ENCODE data around the gene KCNH8. TPM values are rescaled to one million over a fixed set of nuclear protein-coding genes. Genes with fewer than 3 reads are reported as not detected.

Gene KCNH8
- total RNA-seq, 1 donor from 2014 or later = 2.3 TPM

DNA sequence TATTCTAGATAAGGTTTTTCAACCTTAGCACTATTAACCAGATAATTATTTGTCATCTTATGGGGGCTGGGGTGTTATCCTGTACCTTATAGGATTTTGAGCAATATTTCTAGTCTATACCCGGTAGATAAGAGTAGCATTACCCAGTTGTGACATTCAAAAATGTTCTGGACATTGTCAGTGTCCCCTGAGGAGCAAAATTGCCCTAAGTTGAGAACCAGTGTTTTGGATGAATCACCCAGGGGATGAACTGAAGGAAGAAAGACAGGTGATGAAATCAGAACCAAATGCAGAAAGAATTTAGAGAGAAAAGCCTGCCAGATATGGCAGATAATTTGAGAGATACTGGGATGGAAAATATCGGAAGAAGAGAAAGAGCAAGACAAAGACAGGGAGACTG is 58.2 kb downstream of the KCNH8 start:
- H3K4me1 ChIP-seq = no peaks in the 10 kb centered on the region
- no peaks in the 10 kb centered on the region for H3F3A ChIP-seq (ENCODE audit: low read depth)
- Mint-ChIP-seq H3K9me3 (no peaks in the 10 kb centered on the region), H3K36me3 (no peaks in the 10 kb centered on the region), H3K4me1 (no peaks in the 10 kb centered on the region), H3K27me3 (ENCODE audit: insufficient read depth, low read depth) (no peaks in the 10 kb centered on the region), H3K27ac (no peak overlapping the region), H3K4me3 (no peak overlapping the region)
- no peaks in the 10 kb centered on the region for H4K20me1 ChIP-seq (ENCODE audit: low read depth)
- H3K9me3 ChIP-seq (ENCODE audit: low read depth) = no peaks in the 10 kb centered on the region
- H3K79me2 ChIP-seq (ENCODE audit: low read depth) = no peaks in the 10 kb centered on the region
- H3K4me2 ChIP-seq = no peak overlapping the region
- H3K36me3 ChIP-seq = no peaks in the 10 kb centered on the region
- no peaks in the 10 kb centered on the region for H3K27me3 ChIP-seq
- no peak overlapping the region for H3K9ac ChIP-seq
- no peak for TF ChIP-seq CTCF (IDR thresholded peaks at IDR 0.05)
- no peak for TF ChIP-seq EZH2 (IDR thresholded peaks at IDR 0.05)
- TF ChIP-seq EZH2phosphoT487 (IDR thresholded peaks at IDR 0.05) = no peak
- no peak overlapping the region for H2AFZ ChIP-seq (replicated peaks)
- no peak overlapping the region for H3K27ac ChIP-seq
- H3K4me3 ChIP-seq = no peak overlapping the region
- no peak for DNase-seq (ENCODE audit: low spot score)

DNA sequence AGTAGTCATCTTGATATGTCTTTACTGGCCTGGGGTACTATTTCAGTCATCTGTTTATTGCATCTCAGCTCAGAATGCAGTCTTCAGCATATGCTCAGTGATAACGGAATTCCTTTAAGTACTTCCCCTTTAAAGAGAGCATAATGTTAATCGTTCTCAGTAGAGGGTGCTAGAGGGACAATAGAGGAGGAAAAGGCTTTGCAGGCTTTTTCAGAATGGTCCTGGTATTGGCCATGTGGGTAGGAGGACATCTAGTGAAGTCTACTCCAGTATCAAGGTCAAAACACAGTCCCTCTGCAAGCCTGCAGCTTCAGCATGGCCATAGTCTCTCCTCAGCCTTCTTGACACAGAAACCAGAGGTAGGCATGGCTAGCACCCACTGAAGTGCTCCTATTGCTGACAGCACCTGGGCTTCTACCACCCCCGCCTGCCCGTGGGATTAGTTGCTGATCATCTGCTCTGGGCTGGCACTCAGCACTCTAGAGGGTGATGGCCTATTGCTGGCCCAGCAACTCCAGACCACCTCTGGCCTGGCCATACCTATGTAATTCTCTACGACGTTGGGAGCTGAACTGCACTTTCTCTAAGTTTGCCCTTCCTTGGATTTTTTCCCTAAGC is 65.4 kb downstream of the KCNH8 start:
- Mint-ChIP-seq H3K4me1 (no peaks in the 10 kb centered on the region), H3K36me3 (no peaks in the 10 kb centered on the region), H3K27ac (no peak overlapping the region), H3K9me3 (no peaks in the 10 kb centered on the region), H3K4me3 (no peak overlapping the region), H3K27me3 (ENCODE audit: insufficient read depth, low read depth) (peaks cover 2% of the 10 kb centered on the region)
- Histone ChIP-seq H3K9me3 (ENCODE audit: low read depth) (no peaks in the 10 kb centered on the region), H3F3A (ENCODE audit: low read depth) (no peaks in the 10 kb centered on the region), H3K4me3 (no peak overlapping the region), H3K4me1 (no peaks in the 10 kb centered on the region), H3K27me3 (no peaks in the 10 kb centered on the region), H3K4me2 (no peak overlapping the region), H3K9ac (no peak overlapping the region), H3K36me3 (no peaks in the 10 kb centered on the region), H2AFZ (replicated peaks) (no peak overlapping the region), H3K79me2 (ENCODE audit: low read depth) (no peaks in the 10 kb centered on the region), H3K27ac (no peak overlapping the region), H4K20me1 (ENCODE audit: low read depth) (no peaks in the 10 kb centered on the region)
- TF ChIP-seq CTCF (IDR thresholded peaks at IDR 0.05) (peak; percentile 40), EZH2 (IDR thresholded peaks at IDR 0.05) (no peak)
- DNase-seq (ENCODE audit: low spot score) = peak; percentile 35

GRCh38 chr3:19215427-19215826 is 67.1 kb downstream of the KCNH8 start:
- Histone ChIP-seq H4K20me1 (ENCODE audit: low read depth) (no peaks in the 10 kb centered on the region), H3K4me2 (no peak overlapping the region), H3F3A (ENCODE audit: low read depth) (no peaks in the 10 kb centered on the region), H3K9me3 (ENCODE audit: low read depth) (no peaks in the 10 kb centered on the region), H3K36me3 (no peaks in the 10 kb centered on the region), H3K27me3 (no peaks in the 10 kb centered on the region), H3K4me3 (no peak overlapping the region), H2AFZ (replicated peaks) (no peak overlapping the region), H3K27ac (no peak overlapping the region), H3K79me2 (ENCODE audit: low read depth) (no peaks in the 10 kb centered on the region), H3K9ac (no peak overlapping the region), H3K4me1 (no peaks in the 10 kb centered on the region)
- H3K9me3 Mint-ChIP-seq = no peaks in the 10 kb centered on the region
- no peak overlapping the region for H3K4me3 Mint-ChIP-seq
- H3K27ac Mint-ChIP-seq = no peak overlapping the region
- H3K4me1 Mint-ChIP-seq = no peaks in the 10 kb centered on the region
- TF ChIP-seq EZH2phosphoT487 (IDR thresholded peaks at IDR 0.05) = no peak
- no peaks in the 10 kb centered on the region for H3K36me3 Mint-ChIP-seq
- DNase-seq (ENCODE audit: low spot score) = no peak
- H3K27me3 Mint-ChIP-seq (ENCODE audit: insufficient read depth, low read depth) = peaks cover 2% of the 10 kb centered on the region

- Histone ChIP-seq H3K4me2 (no peak overlapping the region), H3K27me3 (no peaks in the 10 kb centered on the region), H3F3A (ENCODE audit: low read depth) (no peaks in the 10 kb centered on the region), H3K9ac (no peak overlapping the region), H3K79me2 (ENCODE audit: low read depth) (no peaks in the 10 kb centered on the region), H3K4me3 (no peak overlapping the region), H3K27ac (no peak overlapping the region), H3K4me1 (no peaks in the 10 kb centered on the region), H3K36me3 (no peaks in the 10 kb centered on the region), H4K20me1 (ENCODE audit: low read depth) (no peaks in the 10 kb centered on the region), H3K9me3 (ENCODE audit: low read depth) (no peaks in the 10 kb centered on the region), H2AFZ (replicated peaks) (no peak overlapping the region)
- TF ChIP-seq CTCF (IDR thresholded peaks at IDR 0.05) = no peak
- DNase-seq (ENCODE audit: low spot score) = no peak
- Mint-ChIP-seq H3K9me3 (no peaks in the 10 kb centered on the region), H3K27ac (peak overlapping the region; percentile 28), H3K4me3 (no peak overlapping the region), H3K27me3 (ENCODE audit: insufficient read depth, low read depth) (peaks cover 2% of the 10 kb centered on the region), H3K4me1 (no peaks in the 10 kb centered on the region), H3K36me3 (no peaks in the 10 kb centered on the region)
Observed at GRCh38 chr3:19216669-19217337, 68.5 kb downstream of the KCNH8 start.
